ENCODE results near the gene PROS1. TPM values are rescaled to one million over a fixed set of nuclear protein-coding genes. Genes with fewer than 3 reads are reported as not detected.

PROS1 gene
- polyA plus RNA-seq, 1 donor (not counting 4 experiments of a cell fraction or from before 2014, with no cell fraction given), result 3.8 TPM

GRCh38 chr3:93988283-93988682, 14.6 kb upstream of the PROS1 start:
- H3K4me1 ChIP-seq (ENCODE audit: control insufficient read depth, extremely low read depth, insufficient read depth, low read length), result no peaks in the 10 kb centered on the region
- H3K36me3 ChIP-seq (ENCODE audit: control insufficient read depth in 2 of 2, extremely low read depth in 1 of 2, insufficient read depth in 2 of 2, low read length in 2 of 2), result no peaks in the 10 kb centered on the region
- TF ChIP-seq CTCF (optimal IDR thresholded peaks at IDR 0.05 in 1 of 3, IDR thresholded peaks at IDR 0.05 in 1 of 3, conservative IDR thresholded peaks at IDR 0.05 in 1 of 3; ENCODE audit: extremely low read depth in 1 of 3, insufficient read depth in 2 of 3, low read length in 3 of 3) (no peak), EZH2 (IDR thresholded peaks at IDR 0.05; ENCODE audit: low read length) (no peak)
- H3K4me3 ChIP-seq (ENCODE audit: control insufficient read depth in 2 of 3, extremely low read depth in 1 of 3, insufficient read depth in 2 of 3, low read depth in 1 of 3, low read length in 3 of 3), result no peak overlapping the region
- FAIRE-seq (no peak), DNase-seq (ENCODE audit: low read depth, low spot score) (no peak)
- no peaks in the 10 kb centered on the region for H4K20me1 ChIP-seq (ENCODE audit: control insufficient read depth, extremely low read depth, insufficient read depth, low read length)
- no peaks in the 10 kb centered on the region for H3K9me3 ChIP-seq (ENCODE audit: control insufficient read depth, low read depth, low read length)
- H3K9ac ChIP-seq (ENCODE audit: control insufficient read depth, extremely low read depth, insufficient read depth, low read length), result no peak overlapping the region
- H3K9me1 ChIP-seq (ENCODE audit: control insufficient read depth, extremely low read depth, insufficient read depth, low read length), result no peaks in the 10 kb centered on the region
- H3K4me2 ChIP-seq (ENCODE audit: control insufficient read depth, extremely low read depth, insufficient read depth, low read depth, low read length), result no peak overlapping the region
- dilution Hi-C loops (cut with MboI; ENCODE audit: extremely low pct_ligation_motif_present, low sequenced_read_pairs), result no loop called here
- no peak overlapping the region for H2AFZ ChIP-seq (ENCODE audit: control insufficient read depth, low read length)
- no peak overlapping the region for H3K27ac ChIP-seq (ENCODE audit: control insufficient read depth, insufficient read depth, low read length)
- H3K79me2 ChIP-seq (ENCODE audit: control insufficient read depth, insufficient read depth, low read length), result peaks cover 3% of the 10 kb centered on the region
- no peaks in the 10 kb centered on the region for H3K27me3 ChIP-seq (ENCODE audit: control insufficient read depth, extremely low read depth, insufficient read depth, low read length)

GRCh38 chr3:93984618-93985017, 10.9 kb upstream of the PROS1 start:
- no peak overlapping the region for H3K9ac ChIP-seq (ENCODE audit: control insufficient read depth, extremely low read depth, insufficient read depth, low read length)
- no peak for DNase-seq (ENCODE audit: low read depth, low spot score)
- H3K9me3 ChIP-seq (ENCODE audit: control insufficient read depth, low read depth, low read length), result no peaks in the 10 kb centered on the region
- H3K4me1 ChIP-seq (ENCODE audit: control insufficient read depth, extremely low read depth, insufficient read depth, low read length), result peaks cover 6% of the 10 kb centered on the region
- no peak overlapping the region for H3K4me3 ChIP-seq (ENCODE audit: control insufficient read depth in 2 of 3, extremely low read depth in 1 of 3, insufficient read depth in 2 of 3, low read depth in 1 of 3, low read length in 3 of 3)
- H3K36me3 ChIP-seq (ENCODE audit: control insufficient read depth in 2 of 2, extremely low read depth in 1 of 2, insufficient read depth in 2 of 2, low read length in 2 of 2), result no peaks in the 10 kb centered on the region
- H2AFZ ChIP-seq (ENCODE audit: control insufficient read depth, low read length), result no peak overlapping the region
- H3K27ac ChIP-seq (ENCODE audit: control insufficient read depth, insufficient read depth, low read length), result no peak overlapping the region
- dilution Hi-C loops (cut with MboI; ENCODE audit: extremely low pct_ligation_motif_present, low sequenced_read_pairs), result no loop called here
- no peak for TF ChIP-seq EZH2 (IDR thresholded peaks at IDR 0.05; ENCODE audit: low read length)
- TF ChIP-seq CTCF (optimal IDR thresholded peaks at IDR 0.05 in 1 of 3, IDR thresholded peaks at IDR 0.05 in 1 of 3, conservative IDR thresholded peaks at IDR 0.05 in 1 of 3; ENCODE audit: extremely low read depth in 1 of 3, insufficient read depth in 2 of 3, low read length in 3 of 3), result no peak
- no peak overlapping the region for H3K4me2 ChIP-seq (ENCODE audit: control insufficient read depth, extremely low read depth, insufficient read depth, low read depth, low read length)
- no peaks in the 10 kb centered on the region for H3K9me1 ChIP-seq (ENCODE audit: control insufficient read depth, extremely low read depth, insufficient read depth, low read length)
- H3K79me2 ChIP-seq (ENCODE audit: control insufficient read depth, insufficient read depth, low read length), result peaks cover 24% of the 10 kb centered on the region
- H3K27me3 ChIP-seq (ENCODE audit: control insufficient read depth, extremely low read depth, insufficient read depth, low read length), result no peaks in the 10 kb centered on the region
- no peaks in the 10 kb centered on the region for H4K20me1 ChIP-seq (ENCODE audit: control insufficient read depth, extremely low read depth, insufficient read depth, low read length)
- no peak for FAIRE-seq
